Measurements from ENCODE around the gene USP12.

DNA sequence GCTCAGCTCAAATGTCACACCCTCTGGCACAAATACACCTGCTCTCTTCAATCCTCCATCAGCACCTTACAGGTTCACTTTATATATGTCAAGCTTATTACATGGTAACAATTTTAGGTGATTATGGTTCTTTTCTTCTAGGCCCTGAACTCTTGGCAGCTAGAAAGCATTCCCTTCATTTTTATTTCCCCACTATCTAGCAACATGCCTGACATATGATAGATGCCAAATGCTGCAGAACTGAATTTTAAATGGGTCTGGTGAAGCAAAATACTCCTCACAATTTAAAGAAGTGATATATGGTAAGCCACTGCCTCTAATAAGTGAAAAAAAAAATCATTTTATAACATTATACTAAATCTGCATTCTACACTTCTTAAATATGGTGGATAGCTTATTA, 95.2 kb downstream of the USP12 start:
- TF ChIP-seq, protein P1, sequence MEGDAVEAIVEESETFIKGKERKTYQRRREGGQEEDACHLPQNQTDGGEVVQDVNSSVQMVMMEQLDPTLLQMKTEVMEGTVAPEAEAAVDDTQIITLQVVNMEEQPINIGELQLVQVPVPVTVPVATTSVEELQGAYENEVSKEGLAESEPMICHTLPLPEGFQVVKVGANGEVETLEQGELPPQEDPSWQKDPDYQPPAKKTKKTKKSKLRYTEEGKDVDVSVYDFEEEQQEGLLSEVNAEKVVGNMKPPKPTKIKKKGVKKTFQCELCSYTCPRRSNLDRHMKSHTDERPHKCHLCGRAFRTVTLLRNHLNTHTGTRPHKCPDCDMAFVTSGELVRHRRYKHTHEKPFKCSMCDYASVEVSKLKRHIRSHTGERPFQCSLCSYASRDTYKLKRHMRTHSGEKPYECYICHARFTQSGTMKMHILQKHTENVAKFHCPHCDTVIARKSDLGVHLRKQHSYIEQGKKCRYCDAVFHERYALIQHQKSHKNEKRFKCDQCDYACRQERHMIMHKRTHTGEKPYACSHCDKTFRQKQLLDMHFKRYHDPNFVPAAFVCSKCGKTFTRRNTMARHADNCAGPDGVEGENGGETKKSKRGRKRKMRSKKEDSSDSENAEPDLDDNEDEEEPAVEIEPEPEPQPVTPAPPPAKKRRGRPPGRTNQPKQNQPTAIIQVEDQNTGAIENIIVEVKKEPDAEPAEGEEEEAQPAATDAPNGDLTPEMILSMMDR (conservative IDR thresholded peaks at IDR 0.05; ENCODE audit: low read length): no peak
- TF ChIP-seq EZH2phosphoT487 (IDR thresholded peaks at IDR 0.05; ENCODE audit: borderline replicate concordance): no peak

Data from Loucy (cell line).